HG02852 (cell line): ENCODE measurements around the gene PARP15.
"Not testable (repeated sequence)": the region's sequence is repeated elsewhere in the genome, so short reads cannot be mapped to it uniquely, and the experiment has no call there.

Source experiments
- ATAC-seq: cut with Tn5 transposase; IDR thresholded peaks from one replicate; pipeline ENCODE4 v1.9.1; 2021; ENCODE audit warnings: mild to moderate bottlenecking, moderate library complexity; ENCODE audit not compliant: unreplicated experiment

PARP15 gene

GRCh38 chr3:122577409-122578031 lies at the start of gene PARP15:
TSS of gene PARP15 (plus strand) at chr3:122577650. CDS start at chr3:122577668, 18 bp downstream.
- no peak for ATAC-seq

DNA sequence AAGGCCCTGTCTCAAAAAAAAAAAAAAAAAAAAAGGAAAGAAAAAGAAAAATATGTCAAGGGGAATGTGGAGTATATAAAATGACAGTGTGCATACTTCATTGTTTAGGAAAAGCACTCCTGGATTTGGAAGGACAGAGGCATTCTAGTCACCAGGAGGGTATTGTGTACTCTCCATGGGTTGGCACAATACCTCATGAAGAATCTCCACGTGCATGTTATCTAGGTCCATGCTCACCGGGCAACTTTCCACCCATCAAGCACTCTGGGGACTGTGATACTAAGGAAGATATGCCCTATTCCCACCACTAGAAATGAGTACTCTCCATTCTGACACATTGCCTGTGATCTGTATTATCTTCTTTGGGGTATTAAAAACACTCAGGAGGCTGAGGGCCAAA lies 47.3 kb upstream of the PARP15 start:
- no peak for ATAC-seq

- ATAC-seq = no peak
These were observed 44.0 kb upstream of the PARP15 start for GRCh38 chr3:122533480-122533879.

DNA sequence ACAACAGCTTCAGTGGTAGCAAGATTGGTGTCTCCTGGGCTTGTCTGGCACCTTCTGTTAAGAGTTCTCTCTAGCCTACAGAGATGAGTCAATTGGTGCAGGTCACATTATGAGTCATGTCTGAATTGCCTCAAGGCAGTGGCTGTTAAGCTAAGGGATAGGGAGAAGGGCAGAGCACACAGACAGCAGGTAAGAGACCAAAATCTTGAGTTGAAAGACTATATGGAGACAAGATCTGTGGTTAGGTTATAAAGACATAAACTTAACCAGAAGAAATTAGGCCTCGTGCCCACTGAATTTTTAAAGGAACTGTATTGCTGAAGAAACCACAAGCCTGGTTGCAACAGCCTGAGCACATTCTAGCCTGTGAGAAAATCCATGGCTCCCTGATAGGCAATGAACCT lies 43.5 kb upstream of the PARP15 start:
- ATAC-seq = peak; percentile 100

DNA sequence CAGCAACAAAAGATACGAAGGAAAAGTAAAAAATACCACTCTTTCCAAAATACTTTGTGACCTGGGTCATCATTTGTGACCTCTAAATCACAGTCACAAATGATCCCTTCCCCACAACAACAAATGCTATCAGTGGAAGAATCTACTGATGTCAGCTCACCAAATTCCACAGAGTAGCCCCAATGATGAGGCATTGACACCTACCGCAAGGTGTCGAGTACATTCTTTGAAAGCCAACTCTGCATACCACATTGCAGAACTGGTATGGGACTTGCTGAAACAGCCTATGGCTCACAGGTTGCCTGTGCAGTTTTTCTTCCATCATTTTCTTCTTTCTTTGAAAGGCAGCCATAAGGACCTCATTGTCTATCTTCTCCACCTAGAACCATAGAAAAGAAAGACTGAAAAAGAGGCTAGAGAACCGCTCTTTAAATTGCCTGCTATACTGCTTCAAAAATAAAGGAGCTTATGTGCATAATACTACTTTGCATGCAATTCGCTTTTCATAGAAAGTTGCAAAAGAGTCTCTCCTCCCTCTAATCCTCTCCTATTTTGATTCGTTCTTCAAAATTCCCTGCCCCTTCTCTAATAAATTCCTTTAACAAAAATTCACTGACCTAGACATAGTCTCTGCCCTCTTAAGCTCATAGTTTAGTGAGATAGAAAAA lies 41.4 kb upstream of the PARP15 start:
- ATAC-seq = no peak

DNA sequence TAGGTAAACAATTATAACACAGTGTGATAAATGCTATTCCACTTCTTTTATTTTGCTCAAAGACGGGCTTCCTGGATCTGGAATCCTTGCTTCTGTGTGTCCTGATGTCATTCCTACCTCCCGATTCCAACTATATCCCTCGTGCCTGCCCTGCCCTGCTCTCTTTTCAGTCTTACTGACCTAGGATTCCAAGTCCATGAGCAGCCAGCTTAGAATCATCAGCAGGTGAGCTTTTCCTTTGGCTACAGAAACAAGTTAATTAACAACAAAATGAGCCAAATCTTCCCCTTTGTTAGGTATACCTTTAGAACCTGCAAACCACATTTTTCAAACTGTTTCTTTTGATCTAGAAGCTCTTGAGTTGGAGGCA lies 40.8 kb upstream of the PARP15 start:
- no peak for ATAC-seq

GRCh38 chr3:122538956-122539490 lies 38.4 kb upstream of the PARP15 start:
- ATAC-seq = no peak

DNA sequence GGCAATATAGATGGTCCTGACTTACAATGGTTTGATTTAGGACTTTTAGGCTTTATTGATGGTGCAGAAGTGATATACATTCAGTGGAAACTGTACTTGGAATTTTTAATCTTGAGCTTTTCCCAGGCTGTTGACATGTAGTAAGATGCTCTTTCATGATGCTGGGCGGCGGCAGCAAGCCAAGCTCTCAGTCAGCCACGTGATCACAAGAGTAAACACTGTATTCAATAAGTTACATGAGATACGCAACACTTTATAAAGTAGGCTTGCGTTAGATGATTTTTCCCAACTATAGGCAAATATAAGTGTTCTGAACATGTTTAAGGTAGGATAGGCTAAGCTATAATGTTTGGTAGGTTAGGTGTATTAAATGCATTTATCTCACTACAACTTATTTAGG lies 31.3 kb upstream of the PARP15 start:
- no peak for ATAC-seq

DNA sequence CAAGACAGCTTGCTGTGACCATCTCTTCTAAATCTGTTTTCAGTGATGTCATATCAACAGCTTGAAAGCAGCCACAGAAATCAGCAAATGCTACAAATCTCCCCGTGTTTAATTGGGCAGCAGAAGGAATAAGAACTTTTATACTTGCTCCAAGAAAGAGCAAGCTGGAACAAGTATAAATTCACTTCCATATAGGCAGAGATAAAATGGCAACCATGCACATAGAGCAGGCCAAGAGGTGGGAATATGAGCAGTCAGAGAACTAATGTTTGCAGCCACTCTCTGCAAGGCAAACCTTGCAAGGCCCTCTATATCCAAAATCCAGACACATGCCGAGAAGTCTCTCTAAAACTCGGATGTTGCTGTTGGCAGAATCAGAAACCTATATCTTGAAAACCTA lies 29.4 kb upstream of the PARP15 start:
- no peak for ATAC-seq

DNA sequence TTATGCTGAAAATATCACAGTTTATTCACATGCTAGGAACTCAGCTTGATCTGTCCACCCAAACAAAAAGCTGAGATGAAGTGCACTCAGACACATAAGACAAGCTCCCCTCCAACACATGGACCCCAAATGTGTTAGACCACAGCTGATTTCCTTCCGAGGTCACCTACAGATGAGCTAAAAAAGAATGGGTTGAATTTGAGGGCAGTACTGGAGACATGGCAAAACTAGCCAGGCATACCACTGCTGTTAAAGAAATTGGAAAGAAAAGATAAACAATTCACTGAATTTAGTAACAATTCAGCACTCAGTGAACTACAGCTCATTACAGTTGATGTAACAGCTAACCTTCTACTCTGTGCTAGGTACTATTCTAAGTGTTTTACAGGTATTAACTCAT lies 28.8 kb upstream of the PARP15 start:
- ATAC-seq = no peak

DNA sequence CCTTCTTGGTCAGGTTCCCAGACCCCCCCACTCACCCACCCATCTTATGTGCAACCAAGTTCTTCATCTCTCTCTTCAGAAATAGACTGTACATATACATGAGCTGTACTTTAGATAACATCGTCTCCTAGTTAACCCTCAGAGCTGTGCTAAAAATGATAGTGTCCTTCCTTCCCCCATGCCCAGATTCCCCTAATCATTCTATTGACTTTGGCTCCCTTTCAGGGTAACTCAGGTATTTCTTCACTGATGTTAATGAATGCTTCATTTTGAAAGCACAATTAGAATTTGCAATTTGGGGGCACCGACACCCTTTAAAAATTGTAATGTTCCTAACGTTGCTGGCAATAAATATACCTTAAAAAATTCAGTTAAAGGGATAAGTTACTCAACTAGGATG lies 24.3 kb upstream of the PARP15 start:
- ATAC-seq = no peak

DNA sequence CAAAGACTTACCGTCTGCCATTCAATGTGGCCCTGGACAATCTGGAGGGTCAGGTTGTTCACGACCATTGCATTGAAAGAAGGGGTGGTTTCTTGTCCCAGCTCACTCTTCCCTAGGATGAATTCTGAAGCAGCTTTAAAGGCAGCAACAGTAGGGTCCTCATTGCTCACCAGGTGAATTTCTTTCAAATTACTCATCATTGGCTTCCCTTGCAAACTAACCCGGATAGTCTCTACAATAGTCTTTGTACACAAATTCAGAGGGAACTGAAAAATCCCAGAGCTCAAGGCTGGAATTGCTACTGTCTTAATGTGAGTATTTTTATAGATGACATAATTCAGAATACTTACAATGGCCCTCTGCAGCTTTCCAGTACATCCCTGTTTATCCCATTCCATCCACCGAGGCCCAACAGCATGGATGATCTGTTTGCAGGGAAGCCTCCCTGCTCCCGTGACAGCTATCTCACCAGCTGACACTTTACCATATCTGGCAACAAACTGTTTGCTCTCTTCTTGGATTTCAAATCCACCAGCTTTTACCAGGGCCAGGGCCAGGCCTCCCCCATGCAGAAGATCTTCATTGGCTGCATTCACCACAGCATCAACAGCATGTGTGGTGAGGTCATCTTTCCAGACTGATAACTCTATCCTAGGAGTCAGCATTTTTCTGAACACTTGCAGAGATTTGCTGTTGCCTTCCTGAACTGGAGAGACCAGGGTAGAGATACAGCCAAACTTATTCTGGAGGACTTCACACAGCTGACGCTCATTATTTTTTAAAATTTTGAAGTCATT lies 22.0 kb upstream of the PARP15 start:
- ATAC-seq = no peak

DNA sequence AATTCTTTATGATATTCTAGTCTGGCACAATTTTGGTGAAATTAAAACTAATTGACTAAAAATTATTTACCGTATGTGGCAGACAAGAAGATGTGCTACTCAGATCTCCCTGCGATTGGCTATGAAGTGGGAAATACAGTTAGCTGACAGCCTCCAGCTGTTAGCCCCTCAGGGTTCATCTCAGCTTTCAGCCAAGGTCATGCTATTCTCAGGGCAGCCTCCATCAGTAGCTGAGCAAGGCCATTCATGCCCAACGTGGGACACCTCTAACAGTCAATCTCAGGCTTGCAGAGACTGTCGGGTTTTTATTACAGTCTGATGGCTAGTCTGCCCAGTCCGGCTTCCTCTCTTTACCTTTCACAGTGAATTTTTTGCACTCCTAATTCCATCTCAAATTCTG lies 20.1 kb upstream of the PARP15 start:
- ATAC-seq = no peak

GRCh38 chr3:122558605-122559004 lies 18.8 kb upstream of the PARP15 start:
- no peak for ATAC-seq

- ATAC-seq = no peak
These were observed 17.5 kb upstream of the PARP15 start for GRCh38 chr3:122559906-122560305.

- ATAC-seq = peak; percentile 42
These were observed 16.8 kb upstream of the PARP15 start for GRCh38 chr3:122560680-122561079.

DNA sequence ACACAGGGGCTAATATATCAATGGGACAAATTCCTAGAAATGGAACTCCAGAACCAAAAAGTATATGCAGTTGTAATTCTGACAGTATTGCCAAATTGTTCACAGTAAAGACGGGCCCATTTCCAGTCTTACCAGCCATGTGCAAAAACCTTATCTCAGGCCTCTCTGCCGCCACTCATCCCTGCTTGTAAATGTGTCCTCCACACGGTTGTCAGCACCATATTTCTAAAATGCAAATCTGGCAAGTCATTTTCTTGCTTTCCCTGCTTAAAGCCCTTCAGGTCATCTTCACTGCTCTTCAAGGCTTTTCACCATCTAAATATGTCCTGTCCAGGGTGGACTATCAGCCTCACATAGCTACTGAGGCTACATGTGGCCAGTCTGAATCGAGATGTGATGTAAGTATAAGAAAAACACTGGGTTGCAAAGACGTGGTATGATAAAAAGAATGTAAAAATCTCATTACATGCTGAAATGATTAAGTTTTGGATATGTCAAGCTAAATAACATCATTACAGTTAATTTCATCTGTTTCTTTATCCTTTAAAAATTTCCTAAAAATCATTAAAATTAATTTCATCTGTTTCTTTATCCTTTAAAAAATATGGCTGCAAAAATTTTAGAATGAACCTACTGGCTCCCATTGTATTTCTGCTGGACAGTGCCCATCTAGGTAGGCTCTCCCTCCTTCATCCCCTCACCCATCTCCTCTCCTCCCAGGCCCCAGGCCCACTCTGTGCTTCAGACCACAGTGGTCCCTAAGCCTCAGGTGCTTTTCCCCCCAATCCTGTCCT lies 14.3 kb upstream of the PARP15 start:
- no peak for ATAC-seq

DNA sequence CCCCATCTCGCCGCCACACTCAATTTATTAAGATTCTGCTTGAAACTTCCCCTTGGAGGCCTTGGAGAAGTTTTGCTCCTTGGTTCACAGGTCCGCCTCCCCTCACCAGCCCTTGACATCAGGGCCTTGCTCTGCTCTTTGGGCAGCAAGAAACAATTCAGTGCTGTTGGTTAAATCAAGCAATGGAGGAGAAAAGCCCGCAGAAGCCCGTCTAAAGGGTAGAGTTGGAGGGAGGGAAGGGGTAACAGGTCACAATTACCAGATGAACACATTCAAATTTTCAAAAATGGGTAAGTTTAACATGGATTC lies 13.8 kb upstream of the PARP15 start:
- peak; percentile 20 for ATAC-seq

DNA sequence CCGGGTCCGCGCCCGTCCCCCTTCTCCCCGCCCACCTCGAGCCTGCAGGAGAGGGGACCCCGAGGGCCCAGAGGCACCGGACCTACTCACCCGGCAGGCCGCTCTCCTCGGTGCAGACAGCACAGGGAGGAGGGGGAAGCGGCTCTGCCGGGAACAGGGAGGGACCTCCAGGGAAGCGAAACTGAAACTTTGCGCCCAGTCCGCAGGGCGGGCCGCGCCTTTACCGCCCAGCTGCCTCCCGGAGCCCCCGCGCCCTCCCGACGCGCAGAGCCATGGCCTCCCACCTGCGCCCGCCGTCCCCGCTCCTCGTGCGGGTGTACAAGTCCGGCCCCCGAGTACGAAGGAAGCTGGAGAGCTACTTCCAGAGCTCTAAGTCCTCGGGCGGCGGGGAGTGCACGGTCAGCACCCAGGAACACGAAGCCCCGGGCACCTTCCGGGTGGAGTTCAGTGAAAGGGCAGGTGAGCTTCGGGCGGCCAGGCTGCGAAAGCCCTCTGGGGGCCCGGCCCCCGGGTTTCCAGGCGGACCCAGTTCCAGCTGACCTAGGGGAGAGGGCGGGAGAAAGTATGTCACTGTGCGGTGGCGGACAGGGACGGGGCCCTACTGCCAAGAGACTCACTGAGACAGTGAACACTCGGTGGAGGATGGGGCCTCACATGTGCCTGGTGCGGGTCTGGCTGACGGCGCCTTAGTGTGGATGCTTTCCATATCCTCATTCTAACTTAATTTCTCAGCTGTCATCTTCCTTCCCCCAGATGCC lies 13.1 kb upstream of the PARP15 start, which contains the start of the genes DTX3L and PARP9:
Gene DTX3L (plus strand): TSS at position 184 of the 758 bp plus-strand sequence. CDS start 89 bp downstream, at position 273.
Gene PARP9 (minus strand): TSS at position 146 of the 758 bp plus-strand sequence. CDS start 4,680 bp downstream, outside the sequence.
- ATAC-seq = peak; percentile 69

- not testable (repeated sequence) for ATAC-seq
These were observed 9.3 kb upstream of the PARP15 start for GRCh38 chr3:122568131-122568530.
